GM23338 (cell line): ENCODE data around the gene PIGZ. TPM values are rescaled to one million over a fixed set of nuclear protein-coding genes. Genes with fewer than 3 reads are reported as not detected.
"Not testable (repeated sequence)": the region's sequence is repeated elsewhere in the genome, so short reads cannot be mapped to it uniquely, and the experiment has no call there.

ENCODE experiments used
- ATAC-seq: fragments of 200-7000 bp; cut with Tn5 transposase; 3 replicates; pipeline ENCODE4 v1.9.1; 2020
- DNase-seq: peaks from one replicate; pipeline ENCODE4 v3.0.0-alpha.2; 2015; ENCODE audit warnings: low spot score
- H2AFZ ChIP-seq: fragments of 200-600 bp; sonication (generic); 2 replicates; pipeline ENCODE4 v1.8.0; 2016; ENCODE audit warnings: antibody characterized with exemption, mild to moderate bottlenecking, moderate library complexity
- H3F3A ChIP-seq: fragments of 200-600 bp; sonication (generic); replicated peaks from 2 replicates; pipeline ENCODE4 v1.8.0; 2017; ENCODE audit warnings: antibody characterized with exemption, mixed run types, low read depth
- H3K27ac ChIP-seq: fragments of 200-600 bp; sonication (generic); 2 replicates; pipeline ENCODE4 v1.6.1; 2016; ENCODE audit warnings: low read depth
- H3K27me3 ChIP-seq: fragments of 200-600 bp; sonication (generic); 2 replicates; pipeline ENCODE4 v1.8.0; 2016; ENCODE audit warnings: mild to moderate bottlenecking, mixed run types, moderate library complexity; ENCODE audit not compliant: insufficient read depth
- H3K36me3 ChIP-seq: fragments of 200-600 bp; sonication (generic); 2 replicates; pipeline ENCODE4 v1.8.0; 2016; ENCODE audit warnings: mild to moderate bottlenecking; ENCODE audit not compliant: insufficient read depth
- H3K4me1 ChIP-seq: fragments of 200-600 bp; sonication (generic); 2 replicates; pipeline ENCODE4 v1.8.0; 2016; ENCODE audit warnings: mild to moderate bottlenecking, moderate library complexity; ENCODE audit not compliant: insufficient read depth
- H3K4me2 ChIP-seq: fragments of 200-600 bp; sonication (generic); 2 replicates; pipeline ENCODE4 v1.7.1; 2017; ENCODE audit warnings: mixed run types
- H3K4me3 ChIP-seq: fragments of 200-600 bp; sonication (generic); 2 replicates; pipeline ENCODE4 v1.6.1; 2016; ENCODE audit warnings: mixed run types
- H3K79me2 ChIP-seq: fragments of 200-600 bp; sonication (generic); replicated peaks from 2 replicates; pipeline ENCODE4 v1.8.0; 2017; ENCODE audit warnings: mild to moderate bottlenecking; ENCODE audit not compliant: insufficient read depth
- H3K9me2 ChIP-seq: fragments of 200-600 bp; sonication (generic); 2 replicates; pipeline ENCODE4 v1.8.0; 2017; ENCODE audit not compliant: insufficient read depth
- H4K20me1 ChIP-seq: fragments of 200-600 bp; sonication (generic); replicated peaks from 2 replicates; pipeline ENCODE4 v1.8.0; 2017; ENCODE audit warnings: mild to moderate bottlenecking; ENCODE audit not compliant: insufficient read depth
- H3K27ac Mint-ChIP-seq: 2 replicates; pipeline ENCODE4 v1.8.0; 2020; ENCODE audit warnings: inconsistent platforms, mild to moderate bottlenecking, moderate library complexity, mixed read lengths
- H3K27me3 Mint-ChIP-seq: 3 replicates; pipeline ENCODE4 v1.8.0; 2022; ENCODE audit warnings: low read depth, mild to moderate bottlenecking, moderate library complexity, mixed read lengths, inconsistent platforms; ENCODE audit not compliant: insufficient read depth, poor library complexity
- H3K36me3 Mint-ChIP-seq: 3 replicates; pipeline ENCODE4 v1.8.0; 2021; ENCODE audit warnings: low read depth, mild to moderate bottlenecking, inconsistent platforms, moderate library complexity, mixed read lengths
- H3K4me1 Mint-ChIP-seq: 3 replicates; pipeline ENCODE4 v1.8.0; 2020; ENCODE audit warnings: mild to moderate bottlenecking, inconsistent platforms, mixed read lengths
- H3K4me3 Mint-ChIP-seq: 3 replicates; pipeline ENCODE4 v1.8.0; 2021; ENCODE audit warnings: moderate library complexity, mild to moderate bottlenecking, inconsistent platforms, mixed read lengths
- H3K9me3 Mint-ChIP-seq: 3 replicates; pipeline ENCODE4 v1.8.0; 2020; ENCODE audit warnings: moderate library complexity, mild to moderate bottlenecking, inconsistent platforms, mixed read lengths
- CTCF ChIP-seq, 2 experiments: fragments of 200-600 bp in 1 of 2; sonication (generic) in 1 of 2; conservative IDR thresholded peaks; 2 replicates each; pipeline versions ENCODE4 v1.5.1 to v1.6.1; 2016 to 2017; ENCODE audit warnings: antibody characterized with exemption in 2 of 2, low read depth in 2 of 2, mild to moderate bottlenecking in 2 of 2, moderate library complexity in 1 of 2
- EZH2phosphoT487 ChIP-seq: fragments of 200-600 bp; sonication (generic); IDR thresholded peaks from one replicate; pipeline ENCODE4 v1.8.1; 2018; ENCODE audit warnings: antibody characterized with exemption; ENCODE audit not compliant: unreplicated experiment
- JUNB ChIP-seq: IDR thresholded peaks from one replicate; pipeline ENCODE4 v1.6.1; 2016; ENCODE audit warnings: antibody characterized with exemption; ENCODE audit not compliant: unreplicated experiment
- NANOG ChIP-seq: IDR thresholded peaks from 2 replicates; pipeline ENCODE4 v1.6.1; 2016; ENCODE audit warnings: antibody characterized with exemption, borderline replicate concordance
- POLR2AphosphoS5 ChIP-seq: IDR thresholded peaks from 2 replicates; pipeline ENCODE4 v1.6.1; 2016; ENCODE audit warnings: antibody characterized with exemption, low read depth
- polyA plus RNA-seq: library from polyadenylated mRNA; unstranded; fragments of >200 nt; fragmentation: Nextera tagmentation; extraction: Ambion mirVana; gene quantifications from 2 replicates; pipeline ENCODE4 v1.2.1, GENCODE V29; 2016
- total RNA-seq: library from RNA; depleted of rRNA; stranded (reverse); fragments of >200 nt; shearing (Covaris generic); gene quantifications from 2 replicates; pipeline ENCODE4 v1.2.3, GENCODE V29; 2014
- TF ChIP-seq, protein P1 (sequence below): IDR thresholded peaks from one replicate; pipeline ENCODE4 v1.6.1; 2018; ENCODE audit warnings: antibody characterized with exemption; ENCODE audit not compliant: unreplicated experiment
- TF ChIP-seq, protein P2 (sequence below): IDR thresholded peaks from 2 replicates; pipeline ENCODE4 v1.6.1; 2016; ENCODE audit warnings: antibody characterized with exemption

PIGZ gene
- total and polyA plus RNA-seq, 2 experiments from 2014 or later: 0.16 TPM; not detected in 1

GRCh38 chr3:196947860-196948441, 20.7 kb downstream of the PIGZ start (continued):
- TF ChIP-seq, protein P1, sequence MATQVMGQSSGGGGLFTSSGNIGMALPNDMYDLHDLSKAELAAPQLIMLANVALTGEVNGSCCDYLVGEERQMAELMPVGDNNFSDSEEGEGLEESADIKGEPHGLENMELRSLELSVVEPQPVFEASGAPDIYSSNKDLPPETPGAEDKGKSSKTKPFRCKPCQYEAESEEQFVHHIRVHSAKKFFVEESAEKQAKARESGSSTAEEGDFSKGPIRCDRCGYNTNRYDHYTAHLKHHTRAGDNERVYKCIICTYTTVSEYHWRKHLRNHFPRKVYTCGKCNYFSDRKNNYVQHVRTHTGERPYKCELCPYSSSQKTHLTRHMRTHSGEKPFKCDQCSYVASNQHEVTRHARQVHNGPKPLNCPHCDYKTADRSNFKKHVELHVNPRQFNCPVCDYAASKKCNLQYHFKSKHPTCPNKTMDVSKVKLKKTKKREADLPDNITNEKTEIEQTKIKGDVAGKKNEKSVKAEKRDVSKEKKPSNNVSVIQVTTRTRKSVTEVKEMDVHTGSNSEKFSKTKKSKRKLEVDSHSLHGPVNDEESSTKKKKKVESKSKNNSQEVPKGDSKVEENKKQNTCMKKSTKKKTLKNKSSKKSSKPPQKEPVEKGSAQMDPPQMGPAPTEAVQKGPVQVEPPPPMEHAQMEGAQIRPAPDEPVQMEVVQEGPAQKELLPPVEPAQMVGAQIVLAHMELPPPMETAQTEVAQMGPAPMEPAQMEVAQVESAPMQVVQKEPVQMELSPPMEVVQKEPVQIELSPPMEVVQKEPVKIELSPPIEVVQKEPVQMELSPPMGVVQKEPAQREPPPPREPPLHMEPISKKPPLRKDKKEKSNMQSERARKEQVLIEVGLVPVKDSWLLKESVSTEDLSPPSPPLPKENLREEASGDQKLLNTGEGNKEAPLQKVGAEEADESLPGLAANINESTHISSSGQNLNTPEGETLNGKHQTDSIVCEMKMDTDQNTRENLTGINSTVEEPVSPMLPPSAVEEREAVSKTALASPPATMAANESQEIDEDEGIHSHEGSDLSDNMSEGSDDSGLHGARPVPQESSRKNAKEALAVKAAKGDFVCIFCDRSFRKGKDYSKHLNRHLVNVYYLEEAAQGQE: no peak
- no peak for TF ChIP-seq JUNB
- TF ChIP-seq, protein P2, sequence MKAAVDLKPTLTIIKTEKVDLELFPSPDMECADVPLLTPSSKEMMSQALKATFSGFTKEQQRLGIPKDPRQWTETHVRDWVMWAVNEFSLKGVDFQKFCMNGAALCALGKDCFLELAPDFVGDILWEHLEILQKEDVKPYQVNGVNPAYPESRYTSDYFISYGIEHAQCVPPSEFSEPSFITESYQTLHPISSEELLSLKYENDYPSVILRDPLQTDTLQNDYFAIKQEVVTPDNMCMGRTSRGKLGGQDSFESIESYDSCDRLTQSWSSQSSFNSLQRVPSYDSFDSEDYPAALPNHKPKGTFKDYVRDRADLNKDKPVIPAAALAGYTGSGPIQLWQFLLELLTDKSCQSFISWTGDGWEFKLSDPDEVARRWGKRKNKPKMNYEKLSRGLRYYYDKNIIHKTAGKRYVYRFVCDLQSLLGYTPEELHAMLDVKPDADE: no peak
- no peak for TF ChIP-seq POLR2AphosphoS5
- no peak for TF ChIP-seq NANOG

DNA sequence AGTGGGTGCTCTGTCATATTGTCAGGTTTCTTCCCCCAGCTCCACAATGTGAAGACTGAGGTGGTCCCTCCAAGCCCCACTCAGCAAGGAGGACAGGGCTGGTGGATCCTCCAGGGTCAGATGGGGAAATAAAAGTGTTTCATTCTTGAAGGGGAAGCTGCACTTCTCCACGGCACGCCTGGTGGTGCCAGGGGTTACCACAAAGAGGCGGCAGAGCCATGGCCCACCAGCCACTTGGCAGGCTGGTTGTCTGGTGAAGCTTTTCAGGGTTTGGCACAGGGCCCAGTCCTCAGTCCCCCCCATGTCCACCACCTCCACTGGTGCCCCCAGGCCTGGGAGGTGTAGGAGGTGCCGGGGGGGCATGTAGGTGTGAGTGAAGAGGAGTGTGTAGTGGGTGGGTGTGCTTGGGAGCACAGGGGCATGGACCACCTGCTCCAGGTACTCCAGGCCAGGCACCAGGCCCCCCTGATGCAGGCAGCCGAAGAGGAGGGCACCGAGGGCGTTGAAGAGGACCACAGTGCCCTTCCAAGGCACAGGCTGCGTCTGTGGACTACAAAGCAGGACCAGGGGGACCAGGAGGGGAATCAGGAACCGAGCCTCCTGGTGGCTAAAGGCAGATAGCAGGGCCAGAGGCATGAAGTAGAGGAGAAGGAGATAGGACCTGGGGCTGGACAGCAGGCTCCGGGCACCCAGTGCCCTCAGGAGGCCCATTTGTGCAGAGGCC, 21.3 kb downstream of the PIGZ start:
- no peak overlapping the region for H3K27ac ChIP-seq
- H3K36me3 Mint-ChIP-seq: peaks cover 9% of the 10 kb centered on the region
- H3K27ac Mint-ChIP-seq: no peak overlapping the region
- H3K4me1 Mint-ChIP-seq: peaks cover 18% of the 10 kb centered on the region; the same call in 2 of the 3 replicates
- TF ChIP-seq, protein P1: no peak
- TF ChIP-seq EZH2phosphoT487: no peak
- TF ChIP-seq, protein P2: no peak
- peak; percentile 34 to 37; a peak in 3 of 4 replicates for TF ChIP-seq CTCF (conservative IDR thresholded peaks at IDR 0.05; ENCODE audit: low read depth in 2 of 2)
- no peaks in the 10 kb centered on the region for H3F3A ChIP-seq
- no peaks in the 10 kb centered on the region; the same call in 2 of the 3 replicates for H3K9me3 Mint-ChIP-seq
- no peaks in the 10 kb centered on the region for H3K36me3 ChIP-seq
- H4K20me1 ChIP-seq: peaks cover 8% of the 10 kb centered on the region
- H2AFZ ChIP-seq: no peak overlapping the region
- peak; percentile 48 for ATAC-seq
- no peak overlapping the region for H3K4me2 ChIP-seq
- no peaks in the 10 kb centered on the region for H3K27me3 ChIP-seq
- peaks cover 19% of the 10 kb centered on the region for H3K27me3 Mint-ChIP-seq
- H3K4me1 ChIP-seq: peaks cover 11% of the 10 kb centered on the region; the same call in 1 of the 2 replicates
- peaks cover 16% of the 10 kb centered on the region for H3K79me2 ChIP-seq
- H3K9me2 ChIP-seq: no peaks in the 10 kb centered on the region
- peak; percentile 54 for DNase-seq
- H3K4me3 ChIP-seq: no peak overlapping the region
- no peak overlapping the region for H3K4me3 Mint-ChIP-seq

- Histone ChIP-seq H3K79me2 (peaks cover 44% of the 10 kb centered on the region), H3K4me2 (peak overlapping the region; percentile 99), H3K4me3 (peak overlapping the region; percentile 99), H3K4me1 (peaks cover 11% of the 10 kb centered on the region; the same call in 1 of the 2 replicates)
- H3K36me3 ChIP-seq, H3K27ac ChIP-seq, H3F3A ChIP-seq, ATAC-seq, H3K9me3 Mint-ChIP-seq, H2AFZ ChIP-seq, H4K20me1 ChIP-seq, DNase-seq, H3K9me2 ChIP-seq, H3K27me3 ChIP-seq, H3K27ac Mint-ChIP-seq: not testable (repeated sequence)
- Mint-ChIP-seq H3K27me3 (peaks cover 24% of the 10 kb centered on the region), H3K4me1 (peaks cover 22% of the 10 kb centered on the region; the same call in 2 of the 3 replicates), H3K36me3 (peaks cover 20% of the 10 kb centered on the region), H3K4me3 (peak overlapping the region; percentile 99)
Measured at GRCh38 chr3:196944037-196944790, 24.4 kb downstream of the PIGZ start.
